Ectodermal cell (in vitro differentiated cells): ENCODE data around the gene BMPR2.
"Not testable (repeated sequence)": the region's sequence is repeated elsewhere in the genome, so short reads cannot be mapped to it uniquely, and the experiment has no call there.

ENCODE experiments used
- H3K27ac ChIP-seq: 2 replicates; pipeline ENCODE4 v1.7.0; 2013; ENCODE audit warnings: mild to moderate bottlenecking, low read depth, low read length; ENCODE audit not compliant: insufficient read depth, poor library complexity, severe bottlenecking
- H3K27me3 ChIP-seq: 2 replicates; pipeline ENCODE4 v1.7.0; 2013; ENCODE audit warnings: mild to moderate bottlenecking, low read length; ENCODE audit not compliant: insufficient read depth, control insufficient read depth, poor library complexity, severe bottlenecking
- H3K36me3 ChIP-seq: one replicate; pipeline ENCODE4 v1.7.0; 2013; ENCODE audit warnings: low read length; ENCODE audit not compliant: control insufficient read depth, insufficient read depth
- H3K4me1 ChIP-seq: one replicate; pipeline ENCODE4 v1.7.0; 2013; ENCODE audit warnings: low read length; ENCODE audit not compliant: control insufficient read depth, insufficient read depth
- H3K4me3 ChIP-seq: 2 replicates; pipeline ENCODE4 v1.7.0; 2013; ENCODE audit warnings: low read depth, low read length, control low read depth; ENCODE audit not compliant: insufficient read depth
- H3K9me3 ChIP-seq: 2 replicates; pipeline ENCODE4 v1.7.0; 2013; ENCODE audit warnings: mild to moderate bottlenecking, low read length, moderate library complexity; ENCODE audit not compliant: control insufficient read depth
- WGBS, 2 experiments: methylation state at CpG; one replicate each; pipeline ENCODE4 v1.1.7; 2013; ENCODE audit warnings: missing lambda C conversion rate in 2 of 2; 5-methylcytosine and 5-hydroxymethylcytosine counted together

Gene BMPR2

DNA sequence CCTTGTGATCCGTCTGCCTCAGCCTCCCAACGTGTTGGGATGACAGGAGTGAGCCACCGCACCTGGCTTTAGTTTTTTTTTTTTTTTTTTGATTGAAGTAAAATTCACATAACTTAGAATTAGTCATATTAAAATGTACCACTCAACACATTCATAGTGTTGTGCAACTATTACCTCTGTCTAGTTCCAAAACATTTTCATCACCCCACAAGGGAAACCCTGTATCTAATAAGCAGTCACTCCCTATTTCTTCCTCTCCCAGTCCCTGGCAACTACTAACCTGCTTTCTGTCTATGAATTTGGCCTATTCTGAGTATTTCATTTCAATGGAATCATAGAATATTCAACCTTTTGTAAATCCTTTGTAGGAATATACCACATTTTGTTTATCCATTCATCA is 134.8 kb downstream of the BMPR2 start:
- Histone ChIP-seq H3K9me3 (no peaks in the 10 kb centered on the region), H3K27me3 (no peaks in the 10 kb centered on the region), H3K36me3 (no peaks in the 10 kb centered on the region), H3K4me3 (no peak overlapping the region), H3K27ac (no peak overlapping the region), H3K4me1 (no peaks in the 10 kb centered on the region)
- WGBS, 2 experiments: 75 to 88% methylated on average over 2 to 3 of the region's 3 CpGs

DNA sequence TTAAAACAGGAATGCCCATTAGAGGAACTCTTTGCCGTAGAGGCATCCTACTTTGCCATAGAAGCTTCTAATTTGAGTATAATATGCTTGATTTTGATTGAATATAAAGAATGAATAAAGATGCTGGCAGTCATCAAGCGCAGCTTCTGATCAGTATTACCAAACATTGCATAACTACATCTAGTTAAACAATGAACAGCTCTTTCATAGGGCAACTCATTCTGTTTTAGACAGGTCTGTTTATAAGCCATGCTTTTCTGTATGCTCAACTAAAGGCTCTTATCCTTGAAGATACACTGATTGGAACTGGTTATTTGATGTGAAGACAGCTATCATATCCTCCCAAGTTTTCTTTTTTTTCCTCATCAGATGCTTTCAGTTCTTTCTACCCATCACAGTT is 136.0 kb downstream of the BMPR2 start:
- Histone ChIP-seq H3K4me1 (no peaks in the 10 kb centered on the region), H3K36me3 (no peaks in the 10 kb centered on the region), H3K27me3 (no peaks in the 10 kb centered on the region), H3K9me3 (no peaks in the 10 kb centered on the region), H3K27ac (no peak overlapping the region), H3K4me3 (no peak overlapping the region)
- WGBS, 2 experiments: 92 to 93% methylated on average over 2 of the region's 2 CpGs

DNA sequence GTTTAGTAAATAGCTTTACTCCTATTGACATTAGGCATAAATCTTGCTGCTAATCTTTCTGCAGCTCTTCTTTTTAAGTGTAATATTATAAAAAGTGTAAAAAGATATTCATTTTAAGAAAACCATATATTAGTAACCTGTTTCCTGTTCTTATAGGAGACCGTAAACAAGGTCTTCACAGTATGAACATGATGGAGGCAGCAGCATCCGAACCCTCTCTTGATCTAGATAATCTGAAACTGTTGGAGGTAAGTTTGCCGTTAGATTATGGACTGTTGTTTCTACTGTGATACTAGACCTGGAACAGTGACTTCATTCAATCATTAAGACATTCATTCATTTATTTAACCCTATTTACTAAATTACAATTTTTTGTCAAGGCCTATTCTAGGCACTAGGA is 138.6 kb downstream of the BMPR2 start:
- Histone ChIP-seq H3K27ac (no peak overlapping the region), H3K9me3 (no peaks in the 10 kb centered on the region), H3K36me3 (no peaks in the 10 kb centered on the region), H3K4me1 (no peaks in the 10 kb centered on the region), H3K4me3 (no peak overlapping the region), H3K27me3 (no peaks in the 10 kb centered on the region)
- WGBS, 2 experiments: 95 to 100% methylated on average over 3 of the region's 3 CpGs

DNA sequence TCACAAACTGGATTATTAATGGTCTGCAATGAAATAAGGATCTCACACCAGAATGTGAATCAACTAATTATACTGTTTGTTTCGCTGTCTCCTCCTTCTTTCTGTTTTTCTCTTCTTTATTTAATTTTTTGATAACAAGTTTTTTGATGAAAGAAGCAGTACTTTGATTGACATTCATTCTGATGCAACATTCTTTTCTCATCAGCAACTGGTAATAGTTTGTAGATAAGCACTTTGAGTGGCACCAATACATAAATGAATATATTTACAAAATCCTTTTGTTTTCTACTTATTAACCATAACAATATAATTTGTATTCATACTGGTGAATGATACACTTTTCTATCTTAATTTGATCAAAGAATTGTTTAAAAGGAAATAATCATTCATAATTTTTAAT is 143.3 kb downstream of the BMPR2 start:
- WGBS, 2 experiments: 100% methylated on average over 1 of the region's 1 CpG; no CpG with 5 or more reads in 1 of the 2 experiments
- Histone ChIP-seq H3K9me3 (no peaks in the 10 kb centered on the region), H3K27me3 (no peaks in the 10 kb centered on the region), H3K36me3 (no peaks in the 10 kb centered on the region), H3K27ac (no peak overlapping the region), H3K4me1 (no peaks in the 10 kb centered on the region), H3K4me3 (no peak overlapping the region)

DNA sequence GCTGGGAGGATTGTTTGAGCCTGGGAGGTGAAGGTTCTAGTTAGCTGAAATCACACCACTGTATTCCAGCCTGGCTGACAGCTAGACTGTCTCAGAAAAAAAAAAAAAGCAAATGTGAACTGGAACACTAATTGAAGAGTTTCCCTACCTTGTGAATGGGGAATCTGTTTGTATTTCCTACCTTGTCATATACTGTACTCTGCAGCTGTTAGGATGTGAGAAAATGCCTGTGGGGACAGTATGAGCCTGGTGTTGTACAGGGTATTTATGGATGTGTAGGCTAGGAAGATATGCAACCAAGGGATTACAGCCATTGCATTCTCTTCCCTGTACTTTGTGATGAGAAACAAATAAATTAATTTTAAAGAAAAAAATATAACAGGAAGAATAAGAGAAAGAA is 145.3 kb downstream of the BMPR2 start:
- Histone ChIP-seq H3K27me3 (no peaks in the 10 kb centered on the region), H3K36me3 (no peaks in the 10 kb centered on the region), H3K4me3 (no peak overlapping the region), H3K9me3 (no peaks in the 10 kb centered on the region), H3K27ac (no peak overlapping the region), H3K4me1 (no peaks in the 10 kb centered on the region)

DNA sequence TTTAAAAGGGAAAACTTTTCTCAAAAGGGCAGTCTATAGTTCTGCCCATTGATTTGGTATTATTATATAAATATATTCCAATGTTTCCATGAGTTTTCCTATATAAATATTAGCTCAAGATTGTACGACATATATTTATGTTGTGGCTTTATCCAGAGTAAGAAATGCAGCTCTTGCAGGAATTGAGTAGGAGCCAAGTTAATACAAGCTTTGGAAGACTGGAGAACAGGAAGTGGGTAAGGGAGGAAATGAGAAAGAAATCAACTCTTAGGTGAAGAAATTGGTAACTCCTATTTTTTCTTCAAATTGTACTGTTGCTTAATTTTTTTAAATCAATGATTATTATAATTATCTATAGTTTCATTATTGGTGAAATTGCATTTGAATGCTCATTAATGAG is 153.3 kb downstream of the BMPR2 start:
- Histone ChIP-seq H3K4me1 (no peaks in the 10 kb centered on the region), H3K27ac (no peak overlapping the region), H3K27me3 (no peaks in the 10 kb centered on the region), H3K9me3 (no peaks in the 10 kb centered on the region), H3K4me3 (no peak overlapping the region), H3K36me3 (no peaks in the 10 kb centered on the region)
- 100% methylated on average over 1 of the region's 1 CpG for whole genome bisulfite sequencing, 2 experiments

DNA sequence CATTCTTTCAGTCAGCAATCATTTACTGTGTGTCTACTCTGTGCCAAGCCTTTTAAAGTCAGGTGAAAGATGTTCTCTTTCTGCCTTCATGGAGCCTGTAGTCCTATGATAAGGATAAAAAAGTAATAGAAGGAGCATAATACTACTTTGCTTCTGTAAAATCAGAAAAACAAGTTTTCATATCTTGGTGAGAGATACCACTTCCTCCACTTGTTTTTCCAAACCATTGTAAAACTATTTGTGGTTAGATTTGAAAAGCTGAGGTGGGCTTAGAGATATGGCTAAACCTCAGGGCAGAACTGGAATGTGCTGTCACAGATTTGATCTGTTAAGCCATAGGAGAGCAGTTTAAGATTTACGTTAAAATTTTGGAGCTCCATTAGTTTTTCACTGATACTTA is 153.9 kb downstream of the BMPR2 start:
- Histone ChIP-seq H3K36me3 (no peaks in the 10 kb centered on the region), H3K4me1 (no peaks in the 10 kb centered on the region), H3K27me3 (no peaks in the 10 kb centered on the region), H3K4me3 (no peak overlapping the region), H3K27ac (no peak overlapping the region), H3K9me3 (no peaks in the 10 kb centered on the region)
- 94 to 100% methylated on average over 1 of the region's 1 CpG for WGBS, 2 experiments

DNA sequence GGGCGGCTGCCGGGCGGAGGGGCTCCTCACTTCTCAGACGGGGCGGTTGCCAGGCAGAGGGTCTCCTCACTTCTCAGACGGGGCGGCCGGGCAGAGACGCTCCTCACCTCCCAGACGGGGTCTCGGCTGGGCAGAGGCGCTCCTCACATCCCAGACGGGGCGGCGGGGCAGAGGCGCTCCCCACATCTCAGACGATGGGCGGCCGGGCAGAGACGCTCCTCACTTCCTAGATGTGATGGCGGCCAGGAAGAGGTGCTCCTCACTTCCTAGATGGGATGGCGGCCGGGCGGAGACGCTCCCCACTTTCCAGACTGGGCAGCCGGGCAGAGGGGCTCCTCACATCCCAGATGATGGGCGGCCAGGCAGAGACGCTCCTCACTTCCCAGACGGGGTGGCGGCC is 159.2 kb downstream of the BMPR2 start:
- H3K4me3 ChIP-seq, H3K27ac ChIP-seq, H3K27me3 ChIP-seq, H3K9me3 ChIP-seq, H3K4me1 ChIP-seq, H3K36me3 ChIP-seq: not testable (repeated sequence)
- 93 to 98% methylated on average over 16 to 20 of the region's 30 CpGs for WGBS, 2 experiments

DNA sequence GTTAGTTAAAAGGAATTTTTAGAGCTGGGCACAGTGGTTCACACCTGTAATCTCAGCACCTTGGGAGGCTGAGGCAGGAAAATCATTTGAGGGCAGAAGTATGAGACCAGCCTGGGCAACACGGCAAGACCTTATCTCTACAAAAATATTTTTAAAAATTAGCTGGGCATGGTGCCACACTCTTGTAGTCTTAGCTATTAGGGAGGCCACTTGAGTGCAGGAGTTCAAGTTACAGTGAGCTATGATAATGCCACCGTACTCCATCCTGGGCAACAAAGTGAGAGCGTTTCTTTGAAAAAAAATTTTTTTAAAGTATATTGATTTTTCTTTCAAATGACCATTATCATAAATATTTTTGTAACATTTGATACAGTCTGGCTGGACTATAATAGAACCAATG is 165.0 kb downstream of the BMPR2 start:
- H3K27ac ChIP-seq: no peak overlapping the region
- H3K4me3 ChIP-seq: no peak overlapping the region
- H3K4me1 ChIP-seq: no peaks in the 10 kb centered on the region
- H3K36me3 ChIP-seq: no peaks in the 10 kb centered on the region
- no peaks in the 10 kb centered on the region for H3K27me3 ChIP-seq
- 94 to 100% methylated on average over 2 of the region's 3 CpGs for WGBS, 2 experiments
- H3K9me3 ChIP-seq: no peaks in the 10 kb centered on the region

DNA sequence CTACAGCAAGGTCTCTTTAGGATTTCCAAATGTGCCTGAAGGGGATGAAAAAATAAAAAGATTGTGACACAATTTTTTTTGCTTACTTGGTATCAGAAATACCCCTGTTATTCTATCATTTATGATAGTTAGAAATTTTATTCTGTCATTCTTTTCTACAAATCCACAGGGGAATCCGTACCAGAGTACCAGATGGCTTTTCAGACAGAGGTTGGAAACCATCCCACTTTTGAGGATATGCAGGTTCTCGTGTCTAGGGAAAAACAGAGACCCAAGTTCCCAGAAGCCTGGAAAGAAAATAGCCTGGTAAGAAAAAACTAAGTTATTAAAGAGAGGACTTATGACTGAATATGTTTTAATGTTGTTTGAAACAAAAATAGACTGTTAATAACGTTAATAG is 166.0 kb downstream of the BMPR2 start:
- H3K4me1 ChIP-seq: no peaks in the 10 kb centered on the region
- no peaks in the 10 kb centered on the region for H3K9me3 ChIP-seq
- H3K4me3 ChIP-seq: no peak overlapping the region
- H3K27me3 ChIP-seq: no peaks in the 10 kb centered on the region
- H3K36me3 ChIP-seq: no peaks in the 10 kb centered on the region
- no peak overlapping the region for H3K27ac ChIP-seq
- 92 to 95% methylated on average over 2 to 3 of the region's 3 CpGs for WGBS, 2 experiments

DNA sequence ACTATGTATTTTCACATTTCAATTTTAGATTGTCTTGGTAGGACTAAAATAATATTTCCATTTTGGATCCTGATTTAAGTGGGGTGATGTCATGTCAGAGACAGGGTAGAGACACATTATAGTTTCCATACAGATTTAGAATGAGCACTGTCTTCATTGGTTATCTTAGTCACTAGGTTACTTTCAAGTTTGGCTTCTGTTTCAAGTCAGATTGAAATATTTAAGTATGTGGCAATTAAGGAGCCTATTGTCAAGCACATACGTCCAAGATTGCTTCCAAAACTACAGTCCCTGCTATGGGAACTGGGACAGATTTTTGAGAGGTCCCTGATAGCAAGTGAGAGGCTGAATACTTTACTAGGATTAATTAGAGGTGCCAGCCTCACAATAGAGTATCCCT is 169.4 kb downstream of the BMPR2 start:
- no peaks in the 10 kb centered on the region for H3K9me3 ChIP-seq
- no peak overlapping the region for H3K27ac ChIP-seq
- 82 to 100% methylated on average over 1 of the region's 1 CpG for WGBS, 2 experiments

More for the DNA sequence above, 169.4 kb downstream of the BMPR2 start:
- H3K4me3 ChIP-seq: no peak overlapping the region
- H3K36me3 ChIP-seq: no peaks in the 10 kb centered on the region
- H3K27me3 ChIP-seq: no peaks in the 10 kb centered on the region
- no peaks in the 10 kb centered on the region for H3K4me1 ChIP-seq
